ENCODE data around the gene MAP3K5.

Gene MAP3K5

DNA sequence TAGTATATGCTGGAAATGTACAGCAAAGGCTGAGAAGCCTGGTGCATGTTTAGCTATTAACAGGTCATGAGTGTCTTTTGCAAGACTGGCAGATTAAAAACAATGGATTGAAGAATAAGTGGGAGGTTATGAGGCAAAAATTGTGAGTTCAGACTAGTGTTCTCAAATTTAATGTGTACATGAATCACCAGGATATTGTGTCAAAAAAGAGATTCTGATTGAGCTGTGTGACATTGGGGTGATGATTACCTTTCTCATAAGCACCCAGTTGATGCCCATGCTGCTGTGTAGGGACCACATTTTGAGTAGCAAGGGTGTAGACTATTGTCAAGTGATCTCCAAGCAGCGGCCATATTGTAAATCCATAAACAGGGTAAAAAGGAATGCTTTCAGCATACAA lies 44.8 kb downstream of the MAP3K5 start:
- Histone ChIP-seq H3K4me1 (peaks cover 17 to 37% (median 27%) of the 10 kb centered on the region in 10 experiments), H4K20me1 (peaks cover 0 to 95% (median 0%) of the 10 kb centered on the region in 11 experiments; a peak in 3 of 22 replicates), H3K4me2 (no peak overlapping the region), H3K27ac (no peak overlapping the region), H3K9me3 (replicated peaks in 1 of 11) (peaks cover 0 to 18% (median 13%) of the 10 kb centered on the region in 11 experiments; a peak in 12 of 22 replicates), H3K27me3 (no peaks in the 10 kb centered on the region), H3K36me3 (peaks cover 0 to 21% (median 0%) of the 10 kb centered on the region in 11 experiments; a peak in 1 of 22 replicates), H3K9ac (no peak overlapping the region), H3K4me3 (no peak overlapping the region)
- no peak for TF ChIP-seq Cebpa-rat (IDR thresholded peaks at IDR 0.05)

DNA sequence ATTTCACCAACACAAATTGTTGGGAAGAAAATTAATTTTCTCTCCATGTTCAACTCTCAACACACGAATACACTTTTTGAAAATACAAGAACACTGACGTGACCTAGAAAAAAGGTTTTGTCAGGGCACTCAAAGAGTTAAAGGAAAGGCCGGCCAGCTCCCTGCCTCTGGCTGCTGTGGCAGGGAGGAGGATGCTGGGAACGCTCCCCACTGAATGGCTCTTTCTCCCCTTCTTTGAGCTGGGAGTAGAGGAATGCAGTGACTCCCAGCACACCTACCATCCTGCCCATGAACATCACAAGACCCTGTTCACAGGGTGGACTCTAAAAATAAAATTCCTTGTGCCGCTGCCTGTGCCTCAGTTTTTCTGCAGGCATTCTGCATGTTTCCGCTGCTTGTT lies 47.0 kb downstream of the MAP3K5 start:
- no peak for TF ChIP-seq Cebpa-rat (IDR thresholded peaks at IDR 0.05)
- Histone ChIP-seq H3K9me3 (replicated peaks in 1 of 11) (peaks cover 0 to 18% (median 13%) of the 10 kb centered on the region in 11 experiments; a peak in 12 of 22 replicates), H3K27me3 (no peaks in the 10 kb centered on the region), H3K4me3 (no peak overlapping the region), H3K4me1 (peaks cover 4 to 29% (median 10%) of the 10 kb centered on the region in 10 experiments), H3K36me3 (peaks cover 0 to 21% (median 0%) of the 10 kb centered on the region in 11 experiments; a peak in 1 of 22 replicates), H3K9ac (no peak overlapping the region), H4K20me1 (peaks cover 0 to 95% (median 0%) of the 10 kb centered on the region in 11 experiments; a peak in 3 of 22 replicates), H3K4me2 (no peak overlapping the region), H3K27ac (no peak overlapping the region)

DNA sequence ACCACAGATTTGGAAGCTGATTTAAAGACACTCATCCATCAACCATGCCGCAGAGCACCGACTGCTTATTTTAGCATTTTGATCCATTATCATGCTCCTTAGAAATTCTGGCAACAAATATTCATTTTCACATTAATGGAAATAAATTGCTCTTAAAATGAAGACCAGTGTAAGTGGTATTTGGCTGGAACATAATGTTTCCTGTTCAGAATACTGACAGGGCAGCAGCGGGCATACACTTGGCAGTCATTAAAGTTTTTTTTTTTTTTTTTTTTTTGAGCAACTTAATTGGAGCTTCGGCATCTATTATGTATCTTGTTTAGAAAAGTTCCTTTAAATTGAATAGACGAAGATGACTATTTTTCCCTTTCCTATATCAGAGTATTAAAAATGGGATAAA lies 47.4 kb downstream of the MAP3K5 start:
- H3K36me3 ChIP-seq, result peaks cover 0 to 21% (median 0%) of the 10 kb centered on the region in 11 experiments; a peak in 1 of 22 replicates
- H3K9me3 ChIP-seq (replicated peaks in 1 of 11), result peaks cover 0 to 18% (median 13%) of the 10 kb centered on the region in 11 experiments; a peak in 12 of 22 replicates
- H3K4me1 ChIP-seq, result peaks cover 8 to 29% (median 12%) of the 10 kb centered on the region in 10 experiments
- H4K20me1 ChIP-seq, result peaks cover 0 to 95% (median 0%) of the 10 kb centered on the region in 11 experiments; a peak in 3 of 22 replicates
- H3K4me2 ChIP-seq, result no peak overlapping the region
- no peak overlapping the region for H3K27ac ChIP-seq
- no peaks in the 10 kb centered on the region for H3K27me3 ChIP-seq
- no peak overlapping the region for H3K4me3 ChIP-seq
- TF ChIP-seq Cebpa-rat (IDR thresholded peaks at IDR 0.05), result no peak
- no peak overlapping the region for H3K9ac ChIP-seq

DNA sequence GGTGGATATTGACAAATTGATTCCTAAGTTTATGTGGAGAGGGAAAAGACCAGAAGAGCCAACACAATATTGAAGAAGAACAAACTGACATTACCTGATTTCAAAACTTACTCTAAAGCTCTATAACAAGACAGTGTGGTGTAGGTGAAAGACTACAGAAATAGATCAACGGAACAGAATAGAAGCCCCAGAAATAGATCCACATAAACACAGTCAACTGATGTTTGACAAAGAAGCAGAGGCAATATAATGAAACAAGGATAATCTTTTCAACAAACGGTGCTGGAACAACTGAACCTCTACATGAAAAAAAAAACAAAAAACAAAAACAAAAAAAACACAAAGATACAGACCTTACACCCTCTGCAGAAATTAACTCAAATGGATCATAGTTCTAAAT lies 50.2 kb downstream of the MAP3K5 start:
- no peak overlapping the region for H3K27ac ChIP-seq
- H4K20me1 ChIP-seq, result peaks cover 0 to 100% (median 0%) of the 10 kb centered on the region in 11 experiments; a peak in 4 of 22 replicates
- H3K9ac ChIP-seq, result no peak overlapping the region
- no peak overlapping the region for H3K4me2 ChIP-seq
- H3K4me1 ChIP-seq, result peaks cover 19 to 46% (median 28%) of the 10 kb centered on the region in 10 experiments
- peaks cover 0 to 18% (median 13%) of the 10 kb centered on the region in 11 experiments; a peak in 12 of 22 replicates for H3K9me3 ChIP-seq (replicated peaks in 1 of 11)
- no peak overlapping the region for H3K4me3 ChIP-seq
- no peaks in the 10 kb centered on the region for H3K27me3 ChIP-seq
- peaks cover 0 to 12% (median 0%) of the 10 kb centered on the region in 11 experiments; a peak in 2 of 22 replicates for H3K36me3 ChIP-seq
- no peak for TF ChIP-seq Cebpa-rat (IDR thresholded peaks at IDR 0.05)

DNA sequence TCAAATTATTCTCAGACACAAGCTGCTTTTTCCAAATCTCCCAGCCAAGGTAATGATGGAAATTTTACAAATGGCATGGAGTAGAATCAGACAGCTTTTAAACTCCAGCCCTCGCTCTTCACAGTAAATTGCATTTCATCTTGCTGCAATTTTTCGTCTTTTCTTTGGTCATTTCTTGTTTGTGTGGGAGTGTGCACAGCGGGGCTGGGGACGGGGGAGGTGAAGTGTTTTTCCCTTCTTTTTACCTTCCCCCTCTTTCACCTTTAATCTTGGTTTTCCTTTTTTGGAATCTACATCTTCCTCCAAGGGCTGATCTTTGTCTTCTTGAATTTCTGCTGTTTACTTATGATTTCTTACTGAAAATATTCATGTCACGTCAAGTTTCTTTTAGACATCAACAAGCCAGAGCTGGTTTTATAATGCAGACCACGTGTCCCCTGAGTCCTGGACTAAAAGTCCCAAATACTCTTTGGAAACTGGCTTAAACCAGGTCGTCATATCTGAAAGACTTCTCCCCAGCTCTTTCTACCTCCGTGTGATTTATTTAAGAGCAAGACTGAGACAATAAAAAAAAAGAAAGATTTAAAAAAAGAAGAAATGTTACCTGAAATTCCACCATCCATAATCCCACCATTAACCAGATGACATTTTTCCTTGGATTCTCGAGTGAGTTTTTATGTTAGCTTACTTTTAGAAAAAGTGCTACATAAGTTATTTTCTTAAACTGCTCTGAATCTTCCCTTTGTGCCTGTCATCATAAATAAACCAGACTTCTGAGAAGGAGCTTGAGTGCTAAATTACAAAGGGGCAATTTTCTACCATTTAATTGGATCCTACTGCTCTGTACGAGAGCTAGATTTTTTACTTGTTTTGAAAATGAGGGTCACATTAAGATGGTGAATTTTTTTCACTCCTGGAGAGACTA lies 52.0 kb downstream of the MAP3K5 start:
- Histone ChIP-seq H3K27ac (no peak overlapping the region), H3K27me3 (no peaks in the 10 kb centered on the region)

DNA sequence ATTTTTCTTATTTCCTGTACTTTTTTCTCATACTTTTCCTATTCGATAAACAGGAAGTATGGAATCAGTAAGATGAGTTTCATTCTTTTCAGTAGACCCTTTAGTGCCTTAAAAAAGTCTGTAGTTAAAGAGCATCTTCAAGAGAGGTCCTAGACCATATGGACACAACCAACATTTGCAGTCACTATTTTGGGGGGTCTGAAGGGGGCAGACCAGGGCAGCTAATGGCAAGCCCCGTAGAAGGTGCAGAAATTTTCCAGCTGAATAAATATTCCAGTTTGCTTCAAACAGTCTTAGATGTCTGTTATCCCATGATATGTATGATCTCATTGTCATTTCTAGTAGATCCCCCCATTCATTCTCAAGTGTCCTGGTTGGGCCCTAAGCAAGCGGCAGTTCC lies 52.8 kb downstream of the MAP3K5 start:
- no peak for TF ChIP-seq Cebpa-rat (IDR thresholded peaks at IDR 0.05)
- H3K4me3 ChIP-seq, result no peak overlapping the region
- H3K27ac ChIP-seq, result no peak overlapping the region
- H3K4me2 ChIP-seq, result peak overlapping the region; percentile 2 to 78 (median 31); a peak in 16 of 22 replicates
- H3K9ac ChIP-seq, result no peak overlapping the region
- peaks cover 0 to 10% (median 0%) of the 10 kb centered on the region in 11 experiments; a peak in 2 of 22 replicates for H3K36me3 ChIP-seq
- H3K27me3 ChIP-seq, result no peaks in the 10 kb centered on the region
- peaks cover 35 to 49% (median 39%) of the 10 kb centered on the region in 10 experiments for H3K4me1 ChIP-seq
- H4K20me1 ChIP-seq, result peaks cover 0 to 98% (median 0%) of the 10 kb centered on the region in 11 experiments; a peak in 4 of 22 replicates
- peaks cover 0 to 18% (median 13%) of the 10 kb centered on the region in 11 experiments; a peak in 12 of 22 replicates for H3K9me3 ChIP-seq (replicated peaks in 1 of 11)

More for the DNA sequence above, 52.0 kb downstream of the MAP3K5 start:
- Histone ChIP-seq H3K9me3 (replicated peaks in 1 of 11) (peaks cover 0 to 18% (median 13%) of the 10 kb centered on the region in 11 experiments; a peak in 12 of 22 replicates), H4K20me1 (peaks cover 0 to 98% (median 0%) of the 10 kb centered on the region in 11 experiments; a peak in 4 of 22 replicates), H3K36me3 (peaks cover 0 to 12% (median 0%) of the 10 kb centered on the region in 11 experiments; a peak in 2 of 22 replicates), H3K9ac (no peak overlapping the region), H3K4me1 (peaks cover 29 to 49% (median 34%) of the 10 kb centered on the region in 10 experiments), H3K4me3 (no peak overlapping the region), H3K4me2 (peak overlapping the region; percentile 2 to 78 (median 31); a peak in 16 of 22 replicates)
- TF ChIP-seq Cebpa-rat (IDR thresholded peaks at IDR 0.05), result no peak

DNA sequence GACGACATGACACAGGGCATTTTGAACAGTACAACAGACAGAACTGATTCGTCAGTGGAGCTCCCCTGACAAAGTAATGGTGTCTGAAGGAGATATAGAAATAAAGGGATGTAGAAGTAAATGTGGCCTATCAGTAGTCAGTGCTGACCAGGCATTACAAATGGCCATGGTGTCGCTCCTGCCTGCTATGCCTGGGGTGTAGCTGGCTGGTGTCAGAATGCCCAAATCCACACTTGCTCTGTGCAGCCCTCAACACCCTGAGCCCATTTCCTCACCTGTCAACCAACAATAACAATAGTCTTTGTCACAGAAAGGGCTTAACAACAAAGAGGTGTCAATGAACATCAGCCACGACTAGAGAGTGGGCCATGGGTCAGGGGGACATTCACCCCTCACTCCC lies 53.2 kb downstream of the MAP3K5 start:
- no peak for TF ChIP-seq Cebpa-rat (IDR thresholded peaks at IDR 0.05)
- Histone ChIP-seq H3K4me1 (peaks cover 35 to 49% (median 42%) of the 10 kb centered on the region in 10 experiments), H3K27ac (no peak overlapping the region), H3K36me3 (peaks cover 0 to 7% (median 0%) of the 10 kb centered on the region in 11 experiments; a peak in 2 of 22 replicates), H3K4me2 (peak overlapping the region in 6 of 11 experiments; percentile 8 to 78 (median 40); a peak in 7 of 22 replicates), H3K27me3 (no peaks in the 10 kb centered on the region), H3K9me3 (replicated peaks in 1 of 11) (peaks cover 0 to 14% (median 13%) of the 10 kb centered on the region in 11 experiments; a peak in 12 of 22 replicates), H3K4me3 (no peak overlapping the region), H3K9ac (no peak overlapping the region), H4K20me1 (peaks cover 0 to 98% (median 0%) of the 10 kb centered on the region in 11 experiments; a peak in 4 of 22 replicates)

DNA sequence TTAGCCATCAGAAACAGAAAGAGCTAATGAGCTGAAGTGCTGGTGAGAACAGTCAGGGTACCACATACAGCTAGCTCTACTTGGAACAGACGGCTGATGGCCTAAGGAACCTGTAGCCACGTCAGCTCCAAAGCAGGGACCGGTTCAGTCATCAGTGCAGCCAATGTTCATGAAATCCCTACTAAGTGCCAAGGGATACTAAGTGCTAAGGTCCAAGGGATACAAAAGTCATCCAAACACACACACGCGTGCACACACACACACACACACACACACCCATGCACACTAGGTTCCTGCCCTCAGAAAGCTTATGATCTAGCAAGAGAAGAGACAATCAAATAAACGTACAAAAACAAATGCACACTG lies 53.6 kb downstream of the MAP3K5 start:
- H3K4me3 ChIP-seq, result no peak overlapping the region
- no peak for TF ChIP-seq Cebpa-rat (IDR thresholded peaks at IDR 0.05)

More for the DNA sequence above, 53.6 kb downstream of the MAP3K5 start:
- Histone ChIP-seq H3K27ac (no peak overlapping the region), H3K27me3 (no peaks in the 10 kb centered on the region), H3K9ac (no peak overlapping the region), H3K36me3 (peaks cover 0 to 6% (median 0%) of the 10 kb centered on the region in 11 experiments; a peak in 2 of 22 replicates), H3K4me2 (peak overlapping the region in 7 of 11 experiments; percentile 22 to 78 (median 34); a peak in 9 of 22 replicates), H3K4me1 (peaks cover 35 to 50% (median 45%) of the 10 kb centered on the region in 10 experiments), H4K20me1 (peaks cover 0 to 98% (median 0%) of the 10 kb centered on the region in 11 experiments; a peak in 4 of 22 replicates), H3K9me3 (replicated peaks in 1 of 11) (peaks cover 0 to 10% (median 9%) of the 10 kb centered on the region in 11 experiments; a peak in 12 of 22 replicates)
